Colonic mucosa (tissue), 4 donors: Measurements from ENCODE around the gene CORO1C. TPM values are rescaled to one million over a fixed set of nuclear protein-coding genes. Genes with fewer than 3 reads are reported as not detected.

ENCODE experiments used
- DNase-seq: peaks from one replicate; pipeline ENCODE4 v3.0.0-alpha.2; 2020
- H3K27ac ChIP-seq: fragments of 200-600 bp; one replicate; pipeline ENCODE4 v1.8.0; 2021
- H3K27me3 ChIP-seq: fragments of 200-600 bp; one replicate; pipeline ENCODE4 v1.8.0; 2021
- H3K36me3 ChIP-seq: fragments of 200-600 bp; one replicate; pipeline ENCODE4 v1.8.0; 2021
- H3K4me1 ChIP-seq: fragments of 200-600 bp; one replicate; pipeline ENCODE4 v1.8.0; 2021; ENCODE audit warnings: mild to moderate bottlenecking
- H3K4me3 ChIP-seq: fragments of 200-600 bp; one replicate; pipeline ENCODE4 v1.8.0; 2021
- H3K9ac ChIP-seq, 2 donors: one replicate each; pipeline ENCODE4 v1.7.0; 2013; ENCODE audit warnings: control low read depth in 2 of 2, low read depth in 2 of 2, low read length in 2 of 2
- H3K9me3 ChIP-seq: fragments of 200-600 bp; one replicate; pipeline ENCODE4 v1.8.0; 2021
- intact Hi-C: fragments of 100-400 bp; cut with DNase I; formaldehyde crosslinking; loops from one replicate; pipeline ENCODE4 v1.14.1; 2022
- total RNA-seq, 2 donors: library from RNA; stranded (reverse); fragmentation: NEBNext Ultra II Directional in 1 of 2; extraction: Animal tissue kit (Norgen Biotek cat#: 25700) in 1 of 2; gene quantifications; one replicate each; pipeline ENCODE4 v1.2.1, GENCODE V29; 2021
- TF ChIP-seq, protein P1 (sequence below): fragments of 200-600 bp; IDR thresholded peaks from one replicate; pipeline ENCODE4 v1.8.0; 2022; ENCODE audit warnings: antibody characterized with exemption, mild to moderate bottlenecking
- donor health status: healthy.
- donor health status: DM: no; HTN: no; CAD: no.
- donor health status: DM: no; HTN: no; CAD: no.

The CORO1C gene
- total RNA-seq, 2 donors from 2014 or later: 112 to 166 TPM

DNA sequence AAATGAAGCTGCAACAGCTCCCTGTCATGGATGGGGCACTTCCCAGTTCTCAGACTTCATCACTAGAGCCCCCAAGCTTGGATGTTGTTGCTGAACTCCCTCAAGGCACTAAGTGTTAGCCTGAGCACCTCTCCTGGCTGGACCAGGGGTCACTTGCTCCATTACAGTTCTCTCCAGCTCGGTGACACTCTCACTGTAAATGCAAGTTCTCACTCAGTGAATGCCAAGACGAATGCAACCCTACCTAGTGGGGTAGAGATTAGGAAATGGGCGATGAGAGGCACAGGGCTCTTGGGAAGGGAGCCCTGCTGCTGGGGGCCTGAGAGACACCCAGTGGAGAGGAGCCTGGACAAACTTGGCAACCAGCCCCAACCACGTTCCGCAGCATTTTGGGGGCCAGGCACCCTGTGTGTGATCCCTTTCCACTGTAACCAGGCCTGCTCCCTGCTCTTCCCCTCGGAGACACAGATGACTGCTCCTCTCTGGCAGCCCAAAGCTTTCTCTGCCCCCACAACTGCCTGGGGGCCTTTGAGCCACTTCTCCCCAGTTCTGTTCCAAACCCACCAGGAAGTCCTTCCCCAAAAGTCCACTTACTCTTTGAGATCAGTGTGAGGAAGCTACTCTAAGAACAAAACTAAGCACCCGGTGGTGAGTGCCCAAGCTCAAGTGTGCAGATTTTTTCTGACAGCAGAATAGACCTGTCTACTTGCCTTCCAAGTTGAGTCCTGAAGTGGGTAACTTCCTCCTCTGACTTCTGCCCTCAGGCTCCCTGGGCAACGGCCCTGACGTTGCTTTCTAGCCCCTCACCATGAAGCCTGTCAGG lies 89.7 kb downstream of the CORO1C start:
- TF ChIP-seq, protein P1, sequence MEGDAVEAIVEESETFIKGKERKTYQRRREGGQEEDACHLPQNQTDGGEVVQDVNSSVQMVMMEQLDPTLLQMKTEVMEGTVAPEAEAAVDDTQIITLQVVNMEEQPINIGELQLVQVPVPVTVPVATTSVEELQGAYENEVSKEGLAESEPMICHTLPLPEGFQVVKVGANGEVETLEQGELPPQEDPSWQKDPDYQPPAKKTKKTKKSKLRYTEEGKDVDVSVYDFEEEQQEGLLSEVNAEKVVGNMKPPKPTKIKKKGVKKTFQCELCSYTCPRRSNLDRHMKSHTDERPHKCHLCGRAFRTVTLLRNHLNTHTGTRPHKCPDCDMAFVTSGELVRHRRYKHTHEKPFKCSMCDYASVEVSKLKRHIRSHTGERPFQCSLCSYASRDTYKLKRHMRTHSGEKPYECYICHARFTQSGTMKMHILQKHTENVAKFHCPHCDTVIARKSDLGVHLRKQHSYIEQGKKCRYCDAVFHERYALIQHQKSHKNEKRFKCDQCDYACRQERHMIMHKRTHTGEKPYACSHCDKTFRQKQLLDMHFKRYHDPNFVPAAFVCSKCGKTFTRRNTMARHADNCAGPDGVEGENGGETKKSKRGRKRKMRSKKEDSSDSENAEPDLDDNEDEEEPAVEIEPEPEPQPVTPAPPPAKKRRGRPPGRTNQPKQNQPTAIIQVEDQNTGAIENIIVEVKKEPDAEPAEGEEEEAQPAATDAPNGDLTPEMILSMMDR: no peak
- Histone ChIP-seq H3K9me3 (no peaks in the 10 kb centered on the region), H3K27me3 (no peaks in the 10 kb centered on the region), H3K4me3 (no peak overlapping the region), H3K9ac (no peak overlapping the region), H3K4me1 (no peaks in the 10 kb centered on the region), H3K27ac (no peak overlapping the region), H3K36me3 (no peaks in the 10 kb centered on the region)
- DNase-seq: no peak
- intact Hi-C loops: no loop called here

DNA sequence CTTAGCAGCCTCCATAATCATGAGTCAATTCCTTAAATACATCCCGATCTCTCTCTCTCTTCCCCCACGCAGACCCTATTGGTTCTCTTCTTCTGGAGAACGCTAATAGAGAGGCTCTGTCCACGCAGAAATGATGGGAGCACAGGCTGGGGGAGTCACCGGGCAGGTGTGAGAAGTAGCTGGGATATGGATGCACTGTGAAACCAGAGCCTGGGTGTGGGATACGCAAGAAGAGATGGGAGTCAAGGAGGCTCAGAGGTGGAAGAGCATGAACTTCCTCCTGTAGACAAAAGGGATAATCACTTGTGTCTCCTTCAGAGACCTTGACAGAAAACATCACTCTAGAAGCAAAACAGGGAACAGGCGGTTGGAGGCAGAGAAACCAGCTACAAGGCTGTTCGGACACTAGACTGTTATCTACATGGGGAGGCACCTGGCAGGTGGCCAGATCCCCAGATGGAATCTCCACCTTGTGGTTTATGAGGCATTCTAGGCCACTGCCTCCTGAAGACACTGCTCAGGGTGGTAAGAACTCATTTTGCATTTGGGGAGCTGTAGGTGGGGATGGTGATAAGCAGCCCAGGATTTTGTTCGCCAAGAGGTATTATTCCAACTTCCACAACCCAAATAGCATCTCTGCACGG lies 90.4 kb downstream of the CORO1C start:
- DNase-seq: peak; percentile 50
- H3K27ac ChIP-seq: no peak overlapping the region
- H3K4me3 ChIP-seq: no peak overlapping the region
- peaks cover 3% of the 10 kb centered on the region for H3K4me1 ChIP-seq
- TF ChIP-seq, protein P1: no peak
- H3K9ac ChIP-seq: no peak overlapping the region
- no peaks in the 10 kb centered on the region for H3K9me3 ChIP-seq
- no peaks in the 10 kb centered on the region for H3K27me3 ChIP-seq
- H3K36me3 ChIP-seq: no peaks in the 10 kb centered on the region
- intact Hi-C loops: no loop called here

DNA sequence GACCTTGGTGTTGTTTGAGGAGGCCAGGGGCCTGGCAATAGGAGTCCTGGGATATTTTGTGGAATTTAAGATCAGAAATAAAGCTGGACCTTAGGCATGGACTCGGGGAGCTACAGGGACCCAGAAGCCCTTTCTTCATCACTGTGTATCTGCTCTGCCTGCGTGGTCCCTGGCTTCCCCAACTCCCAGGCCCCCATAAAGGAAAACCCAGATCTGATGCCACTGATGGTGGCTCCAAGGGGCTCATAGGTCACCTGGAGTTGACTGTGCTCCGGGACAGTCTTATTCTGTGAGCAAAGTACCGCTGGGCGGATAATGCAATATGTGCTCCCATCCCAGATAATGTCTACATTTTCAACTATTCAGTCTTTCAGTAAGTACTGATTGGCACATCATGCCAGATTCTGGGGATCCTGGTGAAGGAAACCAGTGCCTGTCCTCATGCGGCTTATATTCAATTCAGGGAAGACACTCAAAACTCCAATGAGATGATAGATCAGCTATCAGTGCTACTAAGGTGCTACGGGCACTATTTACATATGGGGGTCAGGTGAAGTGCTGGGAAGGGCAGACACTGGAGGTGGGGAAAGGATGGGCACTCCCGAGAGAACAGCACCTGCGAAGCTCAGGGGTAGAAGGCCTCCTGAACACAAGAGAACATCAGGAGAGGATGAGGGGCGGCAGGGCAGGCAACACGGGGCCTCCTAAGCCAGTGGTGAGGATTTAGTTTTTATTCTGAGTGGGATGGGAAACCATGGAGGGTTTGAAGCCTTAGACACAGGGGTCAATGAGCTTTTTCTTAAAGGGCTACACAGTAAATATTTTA lies 92.1 kb downstream of the CORO1C start:
- no peak overlapping the region for H3K4me3 ChIP-seq
- intact Hi-C loops: no loop called here
- peaks cover 3% of the 10 kb centered on the region for H3K4me1 ChIP-seq
- TF ChIP-seq, protein P1: no peak
- no peaks in the 10 kb centered on the region for H3K36me3 ChIP-seq
- no peaks in the 10 kb centered on the region for H3K9me3 ChIP-seq
- no peak overlapping the region for H3K27ac ChIP-seq
- H3K9ac ChIP-seq: no peak overlapping the region
- H3K27me3 ChIP-seq: no peaks in the 10 kb centered on the region
- DNase-seq: no peak

DNA sequence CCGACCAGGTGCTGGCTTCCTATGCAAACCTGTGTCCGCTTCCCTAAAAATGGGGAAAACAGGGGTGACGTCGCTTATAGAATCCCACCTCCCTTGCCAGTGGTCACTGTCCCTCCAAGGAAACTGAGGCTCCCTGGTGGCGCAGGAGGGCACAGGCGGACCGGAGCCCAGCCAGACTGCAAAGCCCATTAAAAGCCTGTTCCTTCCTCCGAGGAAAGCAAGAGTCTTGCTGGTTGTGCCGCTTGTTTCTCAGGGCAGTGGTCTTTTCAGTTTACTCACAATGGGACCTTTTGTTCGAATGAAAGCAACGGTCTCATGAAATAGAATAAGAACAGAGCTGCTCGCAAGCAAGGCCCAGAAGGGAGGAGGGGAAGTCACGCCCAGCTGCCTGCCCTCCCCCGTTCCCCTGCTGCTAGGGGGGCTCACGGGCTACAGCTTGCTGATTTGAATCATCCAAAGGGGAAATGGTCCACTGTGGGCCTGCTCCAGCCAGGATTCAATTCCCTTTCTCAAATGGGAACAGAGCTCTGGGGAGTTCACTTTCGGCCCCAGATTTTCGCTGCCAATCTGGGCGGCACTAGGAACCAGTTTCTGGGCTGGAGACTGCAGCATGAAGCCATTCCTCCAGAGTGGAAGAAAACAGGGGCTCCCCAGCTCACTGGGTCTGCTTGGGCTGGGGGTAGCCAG lies 93.0 kb downstream of the CORO1C start:
- Histone ChIP-seq H3K27ac (no peak overlapping the region), H3K9ac (no peak overlapping the region), H3K4me1 (peaks cover 3% of the 10 kb centered on the region), H3K4me3 (no peak overlapping the region), H3K27me3 (no peaks in the 10 kb centered on the region), H3K9me3 (no peaks in the 10 kb centered on the region), H3K36me3 (no peaks in the 10 kb centered on the region)
- TF ChIP-seq, protein P1: no peak
- intact Hi-C loops: no loop called here
- DNase-seq: no peak
